HepG2 (cell line): Measurements from ENCODE around the gene CCR9. TPM values are rescaled to one million over a fixed set of nuclear protein-coding genes. Genes with fewer than 3 reads are reported as not detected.

ENCODE experiments used
- ATAC-seq: fragments of 200-7000 bp; cut with Tn5 transposase; 3 replicates; pipeline ENCODE4 v1.9.1; 2020; ENCODE audit warnings: mild to moderate bottlenecking, moderate library complexity
- BruUV-seq: library from RNA; stranded (reverse); fragments of 400-500 nt; replicated peaks from 2 replicates; lab custom pipeline; 2021; lab: Mats Ljungman, UMichigan
- CTCF ChIA-PET: fragments of 300-600 bp; formaldehyde crosslinking; extraction: SDS; loops from one replicate; lab custom pipeline; 2021; ENCODE audit warnings: low total read pairs, inconsistent platforms, low intra/inter-chr PET ratio; lab: Yijun Ruan, JAX
- POLR2A ChIA-PET: fragments of 350-600 bp; sonication (Branson Sonifier 250); formaldehyde crosslinking; loops from one replicate; lab custom pipeline; 2020; ENCODE audit warnings: antibody characterized with exemption, inconsistent platforms; lab: Yijun Ruan, JAX
- DNase-seq: peaks from one replicate; pipeline ENCODE4 v3.0.0-alpha.2; 2015; ENCODE audit warnings: low spot score
- FAIRE-seq: peaks from 3 replicates; lab custom pipeline; 2011; peaks lifted over from hg19 to GRCh38; lab: Jason Lieb, UNC
- H2AFZ ChIP-seq: one replicate; pipeline ENCODE4 v1.6.1; 2011; ENCODE audit warnings: low read length, inconsistent platforms
- H3K27ac ChIP-seq: fragments of 300-600 bp; 3 replicates; pipeline ENCODE4 v1.8.0; 2011; ENCODE audit warnings: mixed run types, mild to moderate bottlenecking, mixed read lengths, low read length, inconsistent platforms; ENCODE audit not compliant: insufficient read depth; ENCODE audit errors: extremely low read length
- H3K27me3 ChIP-seq, 2 experiments: fragments of 200-600 bp in 1 of 2; 2 replicates in 1 of 2; 3 replicates in 1 of 2; pipeline versions ENCODE4 v1.6.0 to v1.8.0; 2011; ENCODE audit warnings: low read length in 2 of 2, mild to moderate bottlenecking in 2 of 2, moderate library complexity in 2 of 2, inconsistent platforms in 1 of 2; ENCODE audit not compliant: insufficient read depth in 2 of 2, control insufficient read depth in 1 of 2
- H3K36me3 ChIP-seq, 2 experiments: fragments of 200-600 bp in 1 of 2; replicated peaks in 1 of 2; 2 replicates in 1 of 2; 3 replicates in 1 of 2; pipeline versions ENCODE4 v1.5.1 to v1.8.0; 2011; ENCODE audit warnings: low read length in 2 of 2, inconsistent platforms in 1 of 2; ENCODE audit not compliant: insufficient read depth in 2 of 2, control insufficient read depth in 1 of 2
- H3K4me1 ChIP-seq: 2 replicates; pipeline ENCODE4 v1.5.1; 2012; ENCODE audit warnings: low read length, inconsistent platforms; ENCODE audit not compliant: insufficient read depth
- H3K4me2 ChIP-seq: 2 replicates; pipeline ENCODE4 v1.6.0; 2011; ENCODE audit warnings: low read depth, low read length, inconsistent platforms
- H3K4me3 ChIP-seq, 3 experiments: fragments of 200-600 bp in 1 of 3; sonication (generic), shearing (Covaris generic) in 1 of 3; replicated peaks in 1 of 3; 2 replicates each; pipeline ENCODE4 v1.5.1; 2011 to 2016; ENCODE audit warnings: low read length in 3 of 3, inconsistent platforms in 2 of 3, low read depth in 2 of 3, mild to moderate bottlenecking in 2 of 3, control low read depth in 1 of 3, mixed read lengths in 1 of 3; ENCODE audit not compliant: insufficient read depth in 1 of 3
- H3K79me2 ChIP-seq: one replicate; pipeline ENCODE4 v1.6.1; 2011; ENCODE audit warnings: low read length, inconsistent platforms; ENCODE audit not compliant: insufficient read depth
- H3K9ac ChIP-seq: 2 replicates; pipeline ENCODE4 v1.6.0; 2011; ENCODE audit warnings: mild to moderate bottlenecking, low read depth, low read length, inconsistent platforms; ENCODE audit not compliant: insufficient read depth
- H3K9me3 ChIP-seq: 2 replicates; pipeline ENCODE4 v1.5.1; 2012; ENCODE audit warnings: mild to moderate bottlenecking, low read length
- H4K20me1 ChIP-seq: 2 replicates; pipeline ENCODE4 v1.6.0; 2011; ENCODE audit warnings: inconsistent platforms, mild to moderate bottlenecking, low read length, moderate library complexity; ENCODE audit not compliant: insufficient read depth
- ARHGAP35 ChIP-seq: sonication (generic); formaldehyde crosslinking; IDR thresholded peaks from 2 replicates; pipeline ENCODE4 v1.9.0; 2022; ENCODE audit warnings: mild to moderate bottlenecking, inconsistent platforms, moderate library complexity, missing genetic modification reagents, borderline replicate concordance
- CBX1 ChIP-seq: IDR thresholded peaks from one replicate; pipeline ENCODE4 v1.6.1; 2016; ENCODE audit warnings: antibody characterized with exemption, low read depth
- EHMT2 ChIP-seq: fragments of 200-600 bp; sonication (generic); IDR thresholded peaks from 2 replicates; pipeline ENCODE4 v1.7.0; 2017; ENCODE audit warnings: antibody characterized with exemption, low read depth, low read length, borderline replicate concordance
- HMG20A ChIP-seq: IDR thresholded peaks from 2 replicates; pipeline ENCODE4 v1.6.1; 2016; ENCODE audit warnings: borderline replicate concordance
- NR2C2 ChIP-seq: sonication (generic); formaldehyde crosslinking; IDR thresholded peaks from 2 replicates; pipeline ENCODE4 v1.4.0; 2020; ENCODE audit warnings: missing genetic modification reagents, mild to moderate bottlenecking, moderate library complexity, borderline replicate concordance
- RARG ChIP-seq: sonication (generic); formaldehyde crosslinking; IDR thresholded peaks from 2 replicates; pipeline ENCODE4 v1.4.0; 2020; ENCODE audit warnings: low read depth, mild to moderate bottlenecking, missing genetic modification reagents
- WGBS: methylation state at CpG from one replicate; pipeline ENCODE4 v1.1.6; 2017; ENCODE audit warnings: low lambda C conversion rate; 5-methylcytosine and 5-hydroxymethylcytosine counted together
- in situ Hi-C: cut with HindIII; loops from 2 replicates; pipeline ENCODE4 v1.10.0; 2017; ENCODE audit warnings: low pct_unique_long_range_greater_than_20kb; ENCODE audit not compliant: extremely low pct_ligation_motif_present
- intact Hi-C: fragments of 100-400 bp; cut with micrococcal nuclease; formaldehyde crosslinking; loops from one replicate; pipeline ENCODE4 v1.10.0; 2022; ENCODE audit not compliant: unreplicated experiment
- polyA plus RNA-seq, 8 experiments: library from polyadenylated mRNA; depleted of rRNA in 3 of 8; stranded (reverse) in 7 of 8; unstranded in 1 of 8; fragments of >200 nt; fragmentation: Illumina TruSeq in 4 of 8; extraction: Trizol in 4 of 8; gene quantifications; 2 replicates each; pipeline versions ENCODE4 v1.2.1 to v1.2.3, GENCODE V29; 2011 to 2016; ENCODE audit warnings: low read depth in 4 of 8, missing spikeins in 1 of 8, mixed read lengths in 1 of 8; ENCODE audit not compliant: insufficient read depth in 1 of 8
- total RNA-seq, 5 experiments: library from RNA; depleted of rRNA; stranded (reverse); fragments of >200 nt; fragmentation: Illumina TruSeq; extraction: Trizol; gene quantifications; 2 replicates each; pipeline ENCODE4 v1.2.3, GENCODE V29; 2016; ENCODE audit warnings: low read depth in 1 of 5
- TF ChIP-seq, protein P1 (sequence below): fragments of 450-650 bp; IDR thresholded peaks from 2 replicates; pipeline ENCODE4 v1.6.1; 2016

The CCR9 gene
- total and polyA plus RNA-seq, 2 of the 13 experiments (the other 11 are each of a cell fraction or from before 2014, with no cell fraction given), result not detected

DNA sequence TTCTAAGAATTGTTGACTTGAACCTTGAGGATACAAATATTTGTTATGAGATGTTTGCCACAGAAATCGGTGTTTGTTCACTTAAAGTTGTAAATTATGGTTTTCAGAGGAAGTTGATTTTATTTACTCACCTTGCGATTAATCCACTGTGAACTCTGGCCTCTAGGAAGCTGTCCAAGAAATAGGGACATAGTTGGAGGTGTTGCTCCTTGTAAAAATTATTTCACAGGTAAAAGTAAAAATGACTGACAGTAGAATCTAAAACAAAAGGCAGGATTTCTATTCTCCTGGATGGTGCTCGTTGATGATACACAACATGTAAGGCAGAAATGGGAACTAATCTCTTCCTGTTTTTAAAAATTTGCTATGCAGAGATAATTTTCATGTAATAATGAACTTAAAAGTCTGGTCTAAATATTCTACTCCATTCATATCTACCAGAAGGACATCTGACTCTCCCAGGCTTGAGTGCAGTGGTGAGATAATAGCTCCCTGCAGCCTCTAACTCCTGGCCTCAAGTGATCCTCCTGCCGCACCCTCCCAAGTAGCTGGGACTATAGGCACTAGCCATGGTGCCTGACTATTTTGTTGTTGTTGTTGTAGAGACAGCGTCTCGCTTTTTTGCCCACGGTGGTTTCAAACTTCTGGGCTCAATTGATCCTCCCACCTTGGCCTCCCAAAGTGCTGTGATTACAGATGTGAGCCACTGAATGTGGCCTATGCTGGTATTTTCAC is 27.4 kb upstream of the CCR9 start (continued):
- TF ChIP-seq NR2C2, result no peak

DNA sequence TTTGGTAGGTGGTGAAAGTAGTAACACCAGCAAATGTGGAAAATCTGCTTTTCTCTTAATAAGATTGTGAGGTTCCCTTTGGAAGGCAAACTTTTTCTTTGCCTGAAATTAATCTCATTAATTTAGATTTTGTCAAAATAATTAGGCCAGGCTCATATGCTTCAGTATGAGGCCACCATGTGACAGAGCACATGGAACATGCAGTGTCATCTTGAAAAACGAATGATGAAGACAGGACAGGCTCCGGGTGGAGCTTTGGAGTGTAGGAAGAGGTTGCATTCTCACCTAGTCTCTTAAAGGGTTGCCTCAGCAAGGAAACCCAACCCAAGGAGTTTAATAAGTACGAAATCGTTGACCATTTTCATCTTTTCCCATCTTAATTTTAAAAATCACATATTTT is 25.9 kb upstream of the CCR9 start:
- ChIA-PET CTCF (no interaction called here), POLR2A (no interaction called here)
- H2AFZ ChIP-seq, result no peak overlapping the region
- ATAC-seq (no peak), FAIRE-seq (no peak), DNase-seq (no peak)
- H4K20me1 ChIP-seq, result no peaks in the 10 kb centered on the region
- WGBS, result 30% methylated on average over 4 of the region's 4 CpGs
- no peak overlapping the region for H3K9ac ChIP-seq
- H3K9me3 ChIP-seq, result no peaks in the 10 kb centered on the region
- H3K79me2 ChIP-seq, result no peaks in the 10 kb centered on the region
- H3K36me3 ChIP-seq, result no peaks in the 10 kb centered on the region
- no TSS peak for BruUV-seq
- in situ Hi-C loops (no loop called here), intact Hi-C loops (no loop called here)
- H3K4me1 ChIP-seq, result no peaks in the 10 kb centered on the region
- no peak overlapping the region for H3K27ac ChIP-seq
- H3K4me2 ChIP-seq, result no peak overlapping the region
- H3K4me3 ChIP-seq, result no peak overlapping the region
- H3K27me3 ChIP-seq, result no peaks in the 10 kb centered on the region; a peak in 2 of 5 replicates
- no peak for TF ChIP-seq RARG (CRISPR knock-in tag)
- no peak for TF ChIP-seq EHMT2
- TF ChIP-seq ARHGAP35 (CRISPR knock-in tag), result no peak
- TF ChIP-seq CBX1, result no peak
- no peak for TF ChIP-seq HMG20A (CRISPR knock-in tag)
- TF ChIP-seq, protein P1, sequence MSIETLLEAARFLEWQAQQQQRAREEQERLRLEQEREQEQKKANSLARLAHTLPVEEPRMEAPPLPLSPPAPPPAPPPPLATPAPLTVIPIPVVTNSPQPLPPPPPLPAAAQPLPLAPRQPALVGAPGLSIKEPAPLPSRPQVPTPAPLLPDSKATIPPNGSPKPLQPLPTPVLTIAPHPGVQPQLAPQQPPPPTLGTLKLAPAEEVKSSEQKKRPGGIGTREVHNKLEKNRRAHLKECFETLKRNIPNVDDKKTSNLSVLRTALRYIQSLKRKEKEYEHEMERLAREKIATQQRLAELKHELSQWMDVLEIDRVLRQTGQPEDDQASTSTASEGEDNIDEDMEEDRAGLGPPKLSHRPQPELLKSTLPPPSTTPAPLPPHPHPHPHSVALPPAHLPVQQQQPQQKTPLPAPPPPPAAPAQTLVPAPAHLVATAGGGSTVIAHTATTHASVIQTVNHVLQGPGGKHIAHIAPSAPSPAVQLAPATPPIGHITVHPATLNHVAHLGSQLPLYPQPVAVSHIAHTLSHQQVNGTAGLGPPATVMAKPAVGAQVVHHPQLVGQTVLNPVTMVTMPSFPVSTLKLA, result peak; percentile 19; the same call in 1 of the 2 replicates
